ENCODE data around the gene TMEM163. TPM values are rescaled to one million over a fixed set of nuclear protein-coding genes. Genes with fewer than 3 reads are reported as not detected.

The TMEM163 gene
- total and polyA plus RNA-seq, 8 donors, result 3.9 to 48.4 (median 14.0) TPM

- H3K4me3 ChIP-seq, result no peak overlapping the region
- H3K36me3 ChIP-seq, result no peaks in the 10 kb centered on the region
- H3K4me1 ChIP-seq, result peaks cover 0 to 7% of the 10 kb centered on the region in 2 donors
- DNase-seq (no peak), ATAC-seq (no peak)
- no peaks in the 10 kb centered on the region for H3K27me3 ChIP-seq
- intact Hi-C loops (cut with DNase I), result no loop called here
- no peaks in the 10 kb centered on the region for H3K9me3 ChIP-seq
- TF ChIP-seq CTCF (IDR thresholded peaks at IDR 0.05), result no peak
- no peak overlapping the region for H3K27ac ChIP-seq
Observed at GRCh38 chr2:134465228-134466105, 253.3 kb downstream of the TMEM163 start.

GRCh38 chr2:134463699-134464022 is 255.1 kb downstream of the TMEM163 start:
- H3K36me3 ChIP-seq, result no peaks in the 10 kb centered on the region
- H3K4me1 ChIP-seq, result peaks cover 0 to 7% of the 10 kb centered on the region in 2 donors
- DNase-seq, result no peak
- intact Hi-C loops (cut with DNase I), result no loop called here
- no peak for TF ChIP-seq CTCF (IDR thresholded peaks at IDR 0.05)
- ATAC-seq, result no peak
- H3K27ac ChIP-seq, result no peak overlapping the region
- no peaks in the 10 kb centered on the region for H3K27me3 ChIP-seq
- no peak overlapping the region for H3K4me3 ChIP-seq
- H3K9me3 ChIP-seq, result no peaks in the 10 kb centered on the region

- H3K9me3 ChIP-seq, result no peaks in the 10 kb centered on the region
- TF ChIP-seq CTCF (IDR thresholded peaks at IDR 0.05), result no peak
- H3K36me3 ChIP-seq, result no peaks in the 10 kb centered on the region
- no peaks in the 10 kb centered on the region for H3K27me3 ChIP-seq
- no peak for ATAC-seq
- peaks cover 0 to 7% of the 10 kb centered on the region in 2 donors for H3K4me1 ChIP-seq
- intact Hi-C loops (cut with DNase I), result no loop called here
- H3K4me3 ChIP-seq, result no peak overlapping the region
- H3K27ac ChIP-seq, result no peak overlapping the region
- DNase-seq, result no peak
Observed at GRCh38 chr2:134462791-134463698, 255.8 kb downstream of the TMEM163 start.

GRCh38 chr2:134462275-134462674 is 256.5 kb downstream of the TMEM163 start:
- ATAC-seq, result no peak

More at GRCh38 chr2:134462275-134462674, 256.5 kb downstream of the TMEM163 start:
- DNase-seq, result no peak
- H3K27me3 ChIP-seq, result no peaks in the 10 kb centered on the region
- no peak for TF ChIP-seq CTCF (IDR thresholded peaks at IDR 0.05)
- H3K36me3 ChIP-seq, result no peaks in the 10 kb centered on the region
- peaks cover 0 to 7% of the 10 kb centered on the region in 2 donors for H3K4me1 ChIP-seq
- intact Hi-C loops (cut with DNase I), result no loop called here
- H3K27ac ChIP-seq, result no peak overlapping the region
- no peak overlapping the region for H3K4me3 ChIP-seq
- no peaks in the 10 kb centered on the region for H3K9me3 ChIP-seq

Data from left lung (tissue), 10 donors.